ENCODE measurements around the gene CYP27C1.

DNA sequence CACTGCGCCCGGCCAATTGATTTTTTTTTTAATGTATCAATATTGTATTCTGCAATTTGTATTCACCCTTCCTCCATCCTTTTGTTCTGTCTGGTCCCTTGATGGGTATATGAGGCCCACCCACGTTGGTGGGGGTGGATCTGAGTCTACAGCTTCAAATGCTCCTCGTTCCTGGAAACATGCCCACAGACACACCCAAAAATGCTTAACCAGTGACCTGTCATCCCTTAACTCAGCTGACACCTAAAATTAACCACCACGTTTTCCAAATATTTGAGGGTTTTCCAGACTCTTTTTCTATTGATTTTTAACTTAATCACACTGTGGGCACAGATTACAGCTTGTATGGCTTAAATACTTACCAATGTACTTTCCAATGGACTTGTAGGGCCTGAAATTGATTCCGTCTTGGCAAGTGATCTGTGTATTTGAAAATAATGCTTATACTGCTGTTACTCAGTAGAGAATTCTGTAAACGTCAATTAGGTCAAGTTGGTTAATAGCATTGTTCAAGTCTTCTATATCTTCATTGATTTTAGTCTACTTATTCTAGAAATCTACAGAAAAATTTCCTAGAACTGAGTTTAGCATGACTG lies 34.4 kb upstream of the CYP27C1 start:
- no peak for TF ChIP-seq EZH2phosphoT487 (IDR thresholded peaks at IDR 0.05; ENCODE audit: borderline replicate concordance, low read length)
- TF ChIP-seq, protein P1, sequence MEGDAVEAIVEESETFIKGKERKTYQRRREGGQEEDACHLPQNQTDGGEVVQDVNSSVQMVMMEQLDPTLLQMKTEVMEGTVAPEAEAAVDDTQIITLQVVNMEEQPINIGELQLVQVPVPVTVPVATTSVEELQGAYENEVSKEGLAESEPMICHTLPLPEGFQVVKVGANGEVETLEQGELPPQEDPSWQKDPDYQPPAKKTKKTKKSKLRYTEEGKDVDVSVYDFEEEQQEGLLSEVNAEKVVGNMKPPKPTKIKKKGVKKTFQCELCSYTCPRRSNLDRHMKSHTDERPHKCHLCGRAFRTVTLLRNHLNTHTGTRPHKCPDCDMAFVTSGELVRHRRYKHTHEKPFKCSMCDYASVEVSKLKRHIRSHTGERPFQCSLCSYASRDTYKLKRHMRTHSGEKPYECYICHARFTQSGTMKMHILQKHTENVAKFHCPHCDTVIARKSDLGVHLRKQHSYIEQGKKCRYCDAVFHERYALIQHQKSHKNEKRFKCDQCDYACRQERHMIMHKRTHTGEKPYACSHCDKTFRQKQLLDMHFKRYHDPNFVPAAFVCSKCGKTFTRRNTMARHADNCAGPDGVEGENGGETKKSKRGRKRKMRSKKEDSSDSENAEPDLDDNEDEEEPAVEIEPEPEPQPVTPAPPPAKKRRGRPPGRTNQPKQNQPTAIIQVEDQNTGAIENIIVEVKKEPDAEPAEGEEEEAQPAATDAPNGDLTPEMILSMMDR (IDR thresholded peaks at IDR 0.05; ENCODE audit: low read depth, low read length, poor library complexity, severe bottlenecking), result no peak
